Liver (tissue), 9 donors: Measurements from ENCODE around the gene RHAG. TPM values are rescaled to one million over a fixed set of nuclear protein-coding genes. Genes with fewer than 3 reads are reported as not detected.

ENCODE experiments used
- DNase-seq: peaks from one replicate; pipeline ENCODE4 v3.0.0-alpha.2; 2017; ENCODE audit warnings: low spot score
- H3K27ac ChIP-seq, 2 donors: one replicate each; pipeline ENCODE4 v1.7.0; 2013; ENCODE audit warnings: inconsistent platforms in 2 of 2, low read length in 2 of 2, control low read depth in 1 of 2, low read depth in 1 of 2, mild to moderate bottlenecking in 1 of 2
- H3K27me3 ChIP-seq, 4 donors: one replicate each; pipeline versions ENCODE4 v1.6.1 to v1.7.0; 2013; ENCODE audit warnings: low read length in 3 of 4, inconsistent platforms in 1 of 4, mild to moderate bottlenecking in 1 of 4, moderate library complexity in 1 of 4; ENCODE audit not compliant: control insufficient read depth in 4 of 4, insufficient read depth in 4 of 4
- H3K36me3 ChIP-seq, 4 donors: one replicate each; pipeline versions ENCODE4 v1.6.1 to v1.7.0; 2013; ENCODE audit warnings: low read length in 3 of 4, mild to moderate bottlenecking in 3 of 4, low read depth in 1 of 4, moderate library complexity in 1 of 4; ENCODE audit not compliant: control insufficient read depth in 4 of 4, insufficient read depth in 3 of 4
- H3K4me1 ChIP-seq, 4 donors: one replicate each; pipeline versions ENCODE4 v1.6.1 to v1.7.0; 2013; ENCODE audit warnings: low read length in 3 of 4, mild to moderate bottlenecking in 3 of 4, moderate library complexity in 1 of 4; ENCODE audit not compliant: control insufficient read depth in 4 of 4, insufficient read depth in 4 of 4
- H3K4me3 ChIP-seq, 3 donors: one replicate each; pipeline versions ENCODE4 v1.6.1 to v1.7.0; 2013; ENCODE audit warnings: low read length in 3 of 3, control low read depth in 1 of 3, low read depth in 1 of 3, mild to moderate bottlenecking in 1 of 3
- H3K9ac ChIP-seq, 2 donors: one replicate each; pipeline ENCODE4 v1.7.0; 2013; ENCODE audit warnings: low read length in 2 of 2, mild to moderate bottlenecking in 2 of 2, moderate library complexity in 2 of 2, control low read depth in 1 of 2, low read depth in 1 of 2
- H3K9me3 ChIP-seq, 4 donors: one replicate each; pipeline versions ENCODE4 v1.6.1 to v1.7.0; 2013; ENCODE audit warnings: low read length in 3 of 4; ENCODE audit not compliant: control insufficient read depth in 4 of 4
- ATF3 ChIP-seq: IDR thresholded peaks from 2 replicates; pipeline ENCODE4 v1.6.1; 2016; ENCODE audit warnings: antibody characterized with exemption
- EGR1 ChIP-seq, 2 donors: IDR thresholded peaks; 2 replicates each; pipeline ENCODE4 v1.6.1; 2016 to 2018; ENCODE audit warnings: antibody characterized with exemption in 2 of 2, low read depth in 2 of 2
- FOXA1 ChIP-seq: IDR thresholded peaks from 2 replicates; pipeline ENCODE4 v1.6.1; 2016; ENCODE audit warnings: antibody characterized with exemption
- FOXA2 ChIP-seq: IDR thresholded peaks from 2 replicates; pipeline ENCODE4 v1.6.1; 2016; ENCODE audit warnings: antibody characterized with exemption
- GABPA ChIP-seq, 2 donors: IDR thresholded peaks in 1 of 2; conservative IDR thresholded peaks in 1 of 2; 2 replicates each; pipeline ENCODE4 v1.6.1; 2016; ENCODE audit warnings: antibody characterized with exemption in 2 of 2, mild to moderate bottlenecking in 1 of 2, moderate library complexity in 1 of 2
- HNF4A ChIP-seq, 2 donors: conservative IDR thresholded peaks; 2 replicates each; pipeline ENCODE4 v1.6.1; 2016; ENCODE audit warnings: antibody characterized with exemption in 2 of 2, mild to moderate bottlenecking in 2 of 2
- HNF4G ChIP-seq: IDR thresholded peaks from 2 replicates; pipeline ENCODE4 v1.6.1; 2016; ENCODE audit warnings: antibody characterized with exemption
- JUND ChIP-seq, 2 donors: IDR thresholded peaks; 2 replicates each; pipeline ENCODE4 v1.6.1; 2016; ENCODE audit warnings: antibody characterized with exemption in 2 of 2
- NR2F2 ChIP-seq: IDR thresholded peaks from 2 replicates; pipeline ENCODE4 v1.6.1; 2016; ENCODE audit warnings: antibody characterized with exemption
- RAD21 ChIP-seq, 2 donors: IDR thresholded peaks; 2 replicates each; pipeline ENCODE4 v1.6.1; 2016; ENCODE audit warnings: antibody characterized with exemption in 2 of 2, mild to moderate bottlenecking in 2 of 2
- REST ChIP-seq: IDR thresholded peaks from 2 replicates; pipeline ENCODE4 v1.6.1; 2016; ENCODE audit warnings: antibody characterized with exemption, mild to moderate bottlenecking
- RXRA ChIP-seq, 2 donors: IDR thresholded peaks; 2 replicates each; pipeline ENCODE4 v1.6.1; 2017 to 2018; ENCODE audit warnings: antibody characterized with exemption in 2 of 2, mild to moderate bottlenecking in 1 of 2
- SP1 ChIP-seq: IDR thresholded peaks from 2 replicates; pipeline ENCODE4 v1.6.1; 2018; ENCODE audit warnings: antibody characterized with exemption, mild to moderate bottlenecking
- TAF1 ChIP-seq: conservative IDR thresholded peaks from 2 replicates; pipeline ENCODE4 v1.6.1; 2016; ENCODE audit warnings: antibody characterized with exemption, mild to moderate bottlenecking
- YY1 ChIP-seq: IDR thresholded peaks from 2 replicates; pipeline ENCODE4 v1.6.1; 2016; ENCODE audit warnings: antibody characterized with exemption, mild to moderate bottlenecking
- WGBS: extraction: QIAGEN DNeasy Blood & Tissue Kit; methylation state at CpG from one replicate; pipeline ENCODE4 v1.1.7; 2013; 5-methylcytosine and 5-hydroxymethylcytosine counted together
- polyA plus RNA-seq, 2 donors: library from polyadenylated mRNA; stranded (reverse) in 1 of 2; unstranded in 1 of 2; fragments of 200-250 nt in 1 of 2; fragments of >200 nt in 1 of 2; fragmentation: Nextera tagmentation in 1 of 2; extraction: Ambion mirVana in 1 of 2; gene quantifications; one replicate each; pipeline versions ENCODE4 v1.2.1 to v1.2.3, GENCODE V29; 2013 to 2015
- total RNA-seq, 2 donors: library from RNA; depleted of rRNA; stranded (reverse); fragments of >200 nt; gene quantifications; one replicate each; pipeline ENCODE4 v1.2.3, GENCODE V29; 2014
- TF ChIP-seq, protein P1 (sequence below): IDR thresholded peaks from 2 replicates; pipeline ENCODE4 v1.6.1; 2016; ENCODE audit warnings: antibody characterized with exemption
- TF ChIP-seq, protein P2 (sequence below): IDR thresholded peaks from 2 replicates; pipeline ENCODE4 v1.6.1; 2016; ENCODE audit warnings: antibody characterized with exemption
- TF ChIP-seq, protein P3 (sequence below): fragments of 150-350 bp; IDR thresholded peaks from 2 replicates; pipeline ENCODE4 v1.5.1; 2017; ENCODE audit warnings: improper control_type of control experiment, low read depth, low read length; ENCODE audit not compliant: missing input control
- donor health status: healthy.
- donor health status: healthy.
- donor health status: healthy.
- donor health status: healthy.
- donor health status: healthy.

Gene RHAG
- total and polyA plus RNA-seq, 4 donors = 0.07 to 345 TPM; not detected in 2

- Histone ChIP-seq H3K27me3 (no peaks in the 10 kb centered on the region), H3K9ac (no peak overlapping the region), H3K4me1 (no peaks in the 10 kb centered on the region), H3K9me3 (no peaks in the 10 kb centered on the region), H3K36me3 (no peaks in the 10 kb centered on the region), H3K4me3 (no peak overlapping the region), H3K27ac (no peak overlapping the region)
- TF ChIP-seq GABPA (IDR thresholded peaks at IDR 0.05 in 1 of 2, conservative IDR thresholded peaks at IDR 0.05 in 1 of 2) (no peak), FOXA1 (no peak), HNF4A (conservative IDR thresholded peaks at IDR 0.05) (no peak), YY1 (no peak), SP1 (no peak), ATF3 (no peak), JUND (IDR thresholded peaks at IDR 0.05) (no peak), RAD21 (IDR thresholded peaks at IDR 0.05) (no peak), FOXA2 (no peak), HNF4G (no peak), NR2F2 (no peak)
- TF ChIP-seq, protein P1, sequence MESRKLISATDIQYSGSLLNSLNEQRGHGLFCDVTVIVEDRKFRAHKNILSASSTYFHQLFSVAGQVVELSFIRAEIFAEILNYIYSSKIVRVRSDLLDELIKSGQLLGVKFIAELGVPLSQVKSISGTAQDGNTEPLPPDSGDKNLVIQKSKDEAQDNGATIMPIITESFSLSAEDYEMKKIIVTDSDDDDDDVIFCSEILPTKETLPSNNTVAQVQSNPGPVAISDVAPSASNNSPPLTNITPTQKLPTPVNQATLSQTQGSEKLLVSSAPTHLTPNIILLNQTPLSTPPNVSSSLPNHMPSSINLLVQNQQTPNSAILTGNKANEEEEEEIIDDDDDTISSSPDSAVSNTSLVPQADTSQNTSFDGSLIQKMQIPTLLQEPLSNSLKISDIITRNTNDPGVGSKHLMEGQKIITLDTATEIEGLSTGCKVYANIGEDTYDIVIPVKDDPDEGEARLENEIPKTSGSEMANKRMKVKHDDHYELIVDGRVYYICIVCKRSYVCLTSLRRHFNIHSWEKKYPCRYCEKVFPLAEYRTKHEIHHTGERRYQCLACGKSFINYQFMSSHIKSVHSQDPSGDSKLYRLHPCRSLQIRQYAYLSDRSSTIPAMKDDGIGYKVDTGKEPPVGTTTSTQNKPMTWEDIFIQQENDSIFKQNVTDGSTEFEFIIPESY = no peak
- TF ChIP-seq, protein P2, sequence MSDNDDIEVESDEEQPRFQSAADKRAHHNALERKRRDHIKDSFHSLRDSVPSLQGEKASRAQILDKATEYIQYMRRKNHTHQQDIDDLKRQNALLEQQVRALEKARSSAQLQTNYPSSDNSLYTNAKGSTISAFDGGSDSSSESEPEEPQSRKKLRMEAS = no peak
- DNase-seq = no peak
- WGBS = 77% methylated on average over 1 of the region's 1 CpG
Observed at GRCh38 chr6:49649988-49650387, 13.3 kb upstream of the RHAG start.

DNA sequence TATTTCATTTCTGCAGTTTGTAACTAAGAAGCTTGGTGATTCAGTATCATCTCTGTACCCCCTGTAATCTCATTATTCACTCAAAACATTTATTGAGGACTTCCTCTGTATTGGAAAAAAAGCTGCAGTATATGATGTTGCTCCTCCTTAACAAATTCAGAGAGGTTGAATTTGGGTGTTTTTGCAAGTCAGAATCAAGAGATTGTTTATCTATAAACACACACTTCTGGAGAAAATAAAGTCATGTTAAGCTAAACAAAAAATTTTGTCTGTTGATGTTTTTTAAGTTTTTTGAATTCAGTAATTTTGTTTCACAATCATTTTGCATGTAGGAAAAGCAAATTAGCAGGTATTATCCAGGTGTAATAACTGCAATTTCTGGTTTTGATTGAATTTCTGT, 11.4 kb upstream of the RHAG start:
- Histone ChIP-seq H3K9me3 (no peaks in the 10 kb centered on the region), H3K27ac (no peak overlapping the region), H3K27me3 (no peaks in the 10 kb centered on the region), H3K4me1 (no peaks in the 10 kb centered on the region), H3K9ac (no peak overlapping the region), H3K4me3 (no peak overlapping the region), H3K36me3 (no peaks in the 10 kb centered on the region)
- TF ChIP-seq FOXA1 (no peak), HNF4G (no peak), SP1 (no peak), RAD21 (IDR thresholded peaks at IDR 0.05) (no peak), EGR1 (IDR thresholded peaks at IDR 0.05; ENCODE audit: low read depth in 2 of 2) (no peak), NR2F2 (no peak), YY1 (no peak), FOXA2 (no peak), HNF4A (conservative IDR thresholded peaks at IDR 0.05) (no peak), JUND (IDR thresholded peaks at IDR 0.05) (no peak), GABPA (IDR thresholded peaks at IDR 0.05 in 1 of 2, conservative IDR thresholded peaks at IDR 0.05 in 1 of 2) (no peak), RXRA (IDR thresholded peaks at IDR 0.05) (no peak), ATF3 (no peak), REST (no peak), TAF1 (no peak)
- TF ChIP-seq, protein P2 = no peak
- TF ChIP-seq, protein P1 = no peak
- TF ChIP-seq, protein P3, sequence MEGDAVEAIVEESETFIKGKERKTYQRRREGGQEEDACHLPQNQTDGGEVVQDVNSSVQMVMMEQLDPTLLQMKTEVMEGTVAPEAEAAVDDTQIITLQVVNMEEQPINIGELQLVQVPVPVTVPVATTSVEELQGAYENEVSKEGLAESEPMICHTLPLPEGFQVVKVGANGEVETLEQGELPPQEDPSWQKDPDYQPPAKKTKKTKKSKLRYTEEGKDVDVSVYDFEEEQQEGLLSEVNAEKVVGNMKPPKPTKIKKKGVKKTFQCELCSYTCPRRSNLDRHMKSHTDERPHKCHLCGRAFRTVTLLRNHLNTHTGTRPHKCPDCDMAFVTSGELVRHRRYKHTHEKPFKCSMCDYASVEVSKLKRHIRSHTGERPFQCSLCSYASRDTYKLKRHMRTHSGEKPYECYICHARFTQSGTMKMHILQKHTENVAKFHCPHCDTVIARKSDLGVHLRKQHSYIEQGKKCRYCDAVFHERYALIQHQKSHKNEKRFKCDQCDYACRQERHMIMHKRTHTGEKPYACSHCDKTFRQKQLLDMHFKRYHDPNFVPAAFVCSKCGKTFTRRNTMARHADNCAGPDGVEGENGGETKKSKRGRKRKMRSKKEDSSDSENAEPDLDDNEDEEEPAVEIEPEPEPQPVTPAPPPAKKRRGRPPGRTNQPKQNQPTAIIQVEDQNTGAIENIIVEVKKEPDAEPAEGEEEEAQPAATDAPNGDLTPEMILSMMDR = no peak
- DNase-seq = no peak
